Loucy (cell line): ENCODE results near the gene NMUR1.

ENCODE experiments used
- CTCF ChIP-seq: fragments of 200-600 bp; sonication (generic); conservative IDR thresholded peaks from 2 replicates; pipeline ENCODE4 v1.5.1; 2014; ENCODE audit warnings: mild to moderate bottlenecking, antibody characterized with exemption, low read length
- EZH2phosphoT487 ChIP-seq: fragments of 200-600 bp; IDR thresholded peaks from 2 replicates; pipeline ENCODE4 v1.6.1; 2018; ENCODE audit warnings: antibody characterized with exemption, mild to moderate bottlenecking, moderate library complexity, borderline replicate concordance

- TF ChIP-seq CTCF (no peak), EZH2phosphoT487 (no peak)
These were observed 2.1 kb downstream of the NMUR1 start for GRCh38 chr2:231527955-231528635.
